GM23248 (cell line): ENCODE measurements around the gene PIWIL4.

ENCODE experiments used
- EZH2 ChIP-seq: fragments of 200-600 bp; sonication (generic); IDR thresholded peaks from 2 replicates; pipeline ENCODE4 v1.6.1; 2018; ENCODE audit warnings: antibody characterized with exemption, mild to moderate bottlenecking; ENCODE audit not compliant: insufficient read depth, poor library complexity, severe bottlenecking
- EZH2phosphoT487 ChIP-seq: fragments of 200-600 bp; sonication (generic); IDR thresholded peaks from 2 replicates; pipeline ENCODE4 v1.6.1; 2018; ENCODE audit warnings: antibody characterized with exemption, moderate library complexity, mild to moderate bottlenecking, low read depth; ENCODE audit not compliant: insufficient read depth

DNA sequence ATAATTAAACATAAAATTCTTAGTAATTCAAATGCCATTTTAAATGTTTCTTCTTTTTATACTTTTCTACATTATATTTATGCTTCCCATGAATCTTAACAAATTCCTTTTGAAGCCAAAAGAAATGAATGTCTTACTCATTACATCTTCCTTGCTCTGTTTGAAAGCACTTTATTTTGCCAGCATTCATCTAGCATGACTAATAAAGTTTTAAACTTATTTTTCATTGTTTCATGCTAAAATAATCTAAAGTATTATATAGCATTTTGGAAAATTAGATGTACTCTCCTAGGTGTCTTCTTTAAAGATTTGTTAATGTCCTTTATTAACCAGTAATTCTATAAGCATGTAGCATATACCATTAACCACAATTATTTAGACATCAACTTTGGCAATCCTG is 9.7 kb upstream of the PIWIL4 start:
- TF ChIP-seq EZH2 (no peak), EZH2phosphoT487 (no peak)
